Loucy (cell line): ENCODE measurements around the gene ENKD1.

Source experiments
- CTCF ChIP-seq: fragments of 200-600 bp; sonication (generic); conservative IDR thresholded peaks from 2 replicates; pipeline ENCODE4 v1.5.1; 2014; ENCODE audit warnings: mild to moderate bottlenecking, antibody characterized with exemption, low read length
- EZH2phosphoT487 ChIP-seq: fragments of 200-600 bp; IDR thresholded peaks from 2 replicates; pipeline ENCODE4 v1.6.1; 2018; ENCODE audit warnings: antibody characterized with exemption, mild to moderate bottlenecking, moderate library complexity, borderline replicate concordance

- TF ChIP-seq CTCF (no peak), EZH2phosphoT487 (no peak)
Observed at GRCh38 chr16:67647681-67648080, 18.9 kb downstream of the ENKD1 start.
